ENCODE results near the gene MMP25. TPM values are rescaled to one million over a fixed set of nuclear protein-coding genes. Genes with fewer than 3 reads are reported as not detected.

MMP25 gene
- total and polyA plus RNA-seq, 9 of the 15 experiments (the other 6 are each of a cell fraction or from before 2014, with no cell fraction given): 0.03 to 0.04 TPM; not detected in 7

GRCh38 chr16:3106205-3106928, 60.0 kb downstream of the MMP25 start (continued):
- TF ChIP-seq NR2C1 (IDR thresholded peaks at IDR 0.05) (peak; percentile 21), NR2C1 (tag; IDR thresholded peaks at IDR 0.05) (peak; percentile 46; the same call in 1 of the 2 replicates), ZNF444 (CRISPR knock-in tag; IDR thresholded peaks at IDR 0.05) (no peak), GATAD2A (IDR thresholded peaks at IDR 0.05) (peak; percentile 97), HBP1 (CRISPR knock-in tag; IDR thresholded peaks at IDR 0.05) (peak; percentile 77; the same call in 1 of the 2 replicates), AFF4 (CRISPR knock-in tag; IDR thresholded peaks at IDR 0.05) (peak; percentile 85; the same call in 1 of the 2 replicates), RCOR1 (IDR thresholded peaks at IDR 0.05; ENCODE audit: borderline replicate concordance in 1 of 2, low read depth in 2 of 2, low read length in 2 of 2) (peak in 1 of 2 experiments; percentile 36; a peak in 1 of 4 replicates), E2F8 (IDR thresholded peaks at IDR 0.05; ENCODE audit: low read depth, partially characterized antibody) (peak; percentile 73), KAT7 (CRISPR knock-in tag; IDR thresholded peaks at IDR 0.05; ENCODE audit: borderline replicate concordance) (peak; percentile 56; the same call in 1 of the 2 replicates), ZFP30 (CRISPR knock-in tag; IDR thresholded peaks at IDR 0.05; ENCODE audit: borderline replicate concordance) (no peak; the same call in 1 of the 2 replicates), NFIC (IDR thresholded peaks at IDR 0.05) (peak; percentile 69), DIDO1 (tag; IDR thresholded peaks at IDR 0.05; ENCODE audit: low read depth) (peak; percentile 54), ZBTB7A (IDR thresholded peaks at IDR 0.05; ENCODE audit: borderline replicate concordance, control insufficient read depth, low read depth, low read length) (peak; percentile 92; the same call in 1 of the 2 replicates), ZNF561 (CRISPR knock-in tag; conservative IDR thresholded peaks at IDR 0.05) (0 out of 2 replicates have a peak, but pooled peaks have one; percentile 28), ZBTB2 (IDR thresholded peaks at IDR 0.05) (peak; percentile 32; the same call in 1 of the 2 replicates)

Measured in K562 (cell line).